ENCODE measurements around the gene HMX3. TPM values are rescaled to one million over a fixed set of nuclear protein-coding genes. Genes with fewer than 3 reads are reported as not detected.
"Not testable (repeated sequence)": the region's sequence is repeated elsewhere in the genome, so short reads cannot be mapped to it uniquely, and the experiment has no call there.

HMX3 gene
- total RNA-seq, 1 experiment from 2014 or later: 5.0 TPM

DNA sequence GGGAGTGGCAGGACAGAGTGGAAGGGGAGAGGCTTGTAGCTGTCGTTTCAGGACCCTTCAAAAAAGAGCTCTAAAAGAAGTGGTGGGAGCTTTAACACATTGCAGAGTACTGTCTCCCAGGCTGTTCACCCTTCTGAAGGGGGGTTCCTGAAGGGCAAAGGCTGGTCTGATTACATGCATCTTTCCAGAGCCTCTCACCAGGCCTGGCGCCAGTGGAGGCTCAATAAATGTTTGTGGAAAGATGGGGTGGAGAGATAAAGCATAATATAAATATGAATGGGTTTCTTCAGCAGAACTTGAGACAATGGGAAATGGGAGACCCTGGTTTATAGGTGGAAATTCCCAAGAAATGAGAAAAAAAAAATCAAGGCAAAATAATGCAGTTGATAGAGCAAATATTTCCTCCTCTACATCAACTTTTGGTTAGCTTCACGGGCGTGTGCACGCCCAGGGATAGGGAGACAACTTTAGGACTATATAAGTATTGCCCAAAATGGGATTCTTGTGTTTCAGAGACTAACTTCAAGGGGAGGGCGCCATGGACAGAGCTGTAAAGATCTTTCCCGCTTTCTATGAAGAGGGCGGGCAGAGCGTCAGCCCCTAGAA, 17.8 kb downstream of the HMX3 start:
- no peak for DNase-seq
- Histone ChIP-seq H3K27me3 (no peaks in the 10 kb centered on the region; the same call in 1 of the 2 replicates), H3K36me3 (peaks cover 40% of the 10 kb centered on the region), H3K9me3 (no peaks in the 10 kb centered on the region), H3K4me3 (no peak overlapping the region)

DNA sequence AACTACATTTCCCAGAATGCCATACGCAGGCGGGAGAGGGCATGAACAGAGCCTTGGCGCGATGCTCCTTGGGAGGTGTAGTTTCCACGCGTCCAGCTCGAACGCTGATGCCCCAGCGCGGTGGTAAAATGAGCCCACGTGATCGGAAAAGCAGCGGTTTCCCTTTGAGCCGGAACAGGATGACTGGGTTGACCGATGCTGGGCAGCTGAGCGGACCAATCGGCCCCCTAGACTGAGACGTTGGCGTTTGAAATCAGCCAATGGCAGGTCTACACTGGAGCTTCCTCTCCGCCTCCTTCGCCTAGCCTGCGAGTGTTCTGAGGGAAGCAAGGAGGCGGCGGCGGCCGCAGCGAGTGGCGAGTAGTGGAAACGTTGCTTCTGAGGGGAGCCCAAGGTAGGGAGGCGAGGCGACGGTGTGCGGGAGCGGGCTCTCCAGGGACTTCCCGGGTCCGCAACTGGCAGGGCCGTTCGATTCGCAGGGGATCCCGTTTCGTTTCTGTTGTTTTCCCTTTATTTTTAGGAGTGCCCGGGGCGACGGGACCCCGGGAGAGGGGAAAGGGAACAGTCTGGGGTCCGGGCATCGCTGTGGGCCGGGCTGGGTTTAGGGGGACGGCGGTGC, 18.4 kb downstream of the HMX3 start, which contains the start of gene BUB3:
BUB3 (plus strand) TSS at position 311 of the 619 bp plus-strand sequence. CDS start 516 bp downstream, outside the sequence.
- Histone ChIP-seq H3K27me3 (no peaks in the 10 kb centered on the region), H3K4me3 (peak within 1 kb of the TSS; percentile 95), H3K9me3 (no peaks in the 10 kb centered on the region), H3K36me3 (peaks cover 46% of the 10 kb centered on the region)
- DNase-seq: peak; percentile 99

DNA sequence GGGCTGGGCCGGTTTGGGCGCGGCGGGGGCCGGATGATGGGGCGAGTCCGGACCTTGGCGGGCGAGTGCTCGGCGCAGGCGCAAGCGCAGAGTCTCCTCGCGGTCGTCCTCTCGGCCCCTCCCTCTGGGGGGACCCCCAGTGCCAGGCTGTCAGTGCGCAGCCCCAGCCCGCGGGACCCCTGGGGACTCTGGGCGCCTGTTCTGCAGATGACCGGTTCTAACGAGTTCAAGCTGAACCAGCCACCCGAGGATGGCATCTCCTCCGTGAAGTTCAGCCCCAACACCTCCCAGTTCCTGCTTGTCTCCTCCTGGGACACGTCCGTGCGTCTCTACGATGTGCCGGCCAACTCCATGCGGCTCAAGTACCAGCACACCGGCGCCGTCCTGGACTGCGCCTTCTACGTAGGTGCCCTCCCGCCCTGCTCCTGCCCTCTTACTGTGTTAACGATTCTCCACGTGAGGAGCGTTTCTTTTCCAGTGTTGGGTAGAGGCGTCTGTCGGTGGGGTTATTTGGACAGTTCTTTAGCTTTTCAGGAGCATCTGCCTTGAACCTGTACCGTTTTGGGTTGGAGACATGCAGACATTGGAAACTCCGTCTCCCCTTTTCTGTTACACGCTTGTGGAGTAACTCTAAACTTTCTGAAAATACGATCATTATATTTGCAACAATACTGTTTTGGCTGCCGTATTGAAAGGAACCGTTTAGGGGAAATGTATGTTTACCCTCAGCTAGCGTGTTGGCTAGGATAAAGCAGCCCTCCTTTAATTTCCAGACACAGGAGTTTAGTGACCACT, 19.1 kb downstream of the HMX3 start:
- Histone ChIP-seq H3K4me3 (peak overlapping the region; percentile 95), H3K27me3 (no peaks in the 10 kb centered on the region), H3K9me3 (no peaks in the 10 kb centered on the region), H3K36me3 (peaks cover 53% of the 10 kb centered on the region)
- DNase-seq: peak; percentile 72

DNA sequence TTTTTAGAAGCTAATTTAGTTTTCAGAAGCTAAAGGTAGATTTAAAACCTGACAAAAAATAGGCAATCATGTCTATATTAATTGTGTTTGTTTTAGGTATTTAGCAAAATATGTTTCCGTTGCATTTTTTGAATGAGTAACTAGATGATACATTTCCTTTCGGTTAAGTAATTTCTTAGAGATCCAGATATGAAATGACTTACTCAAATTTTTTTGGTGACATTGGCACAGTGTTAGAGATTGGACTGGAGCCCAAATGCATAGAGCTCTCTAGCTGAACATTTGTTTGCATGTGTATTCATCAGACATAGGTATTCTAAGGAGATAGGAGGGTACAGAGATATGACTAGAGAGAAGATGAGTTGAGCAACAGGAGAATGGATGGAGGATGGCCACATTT, 20.3 kb downstream of the HMX3 start:
- H3K4me3 ChIP-seq: peak overlapping the region; percentile 95
- peaks cover 65% of the 10 kb centered on the region for H3K36me3 ChIP-seq

DNA sequence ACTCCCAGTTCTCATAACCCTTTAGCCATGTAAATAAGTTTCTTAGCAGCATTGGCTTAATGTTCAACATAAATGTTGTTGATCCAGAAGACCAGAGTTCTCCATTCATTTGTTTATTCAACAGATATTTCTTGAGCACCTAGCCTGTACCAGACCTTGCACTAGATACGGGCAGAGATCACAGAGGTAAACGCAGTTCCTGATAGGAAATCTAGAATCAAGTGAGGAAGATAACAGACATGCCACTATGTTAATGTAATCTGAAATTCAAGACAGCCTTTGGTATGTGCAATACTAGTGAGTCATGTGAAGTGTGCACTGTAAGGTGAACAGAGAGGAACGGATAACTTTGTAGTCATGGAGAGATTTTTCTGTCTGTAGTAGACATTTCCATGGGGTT, 21.4 kb downstream of the HMX3 start:
- Histone ChIP-seq H3K27me3 (no peaks in the 10 kb centered on the region), H3K36me3 (peaks cover 77% of the 10 kb centered on the region), H3K4me3 (peak overlapping the region; percentile 12), H3K9me3 (no peaks in the 10 kb centered on the region)
- DNase-seq: no peak

More for the DNA sequence above, 20.3 kb downstream of the HMX3 start:
- no peaks in the 10 kb centered on the region for H3K9me3 ChIP-seq
- H3K27me3 ChIP-seq: no peaks in the 10 kb centered on the region
- DNase-seq: no peak

DNA sequence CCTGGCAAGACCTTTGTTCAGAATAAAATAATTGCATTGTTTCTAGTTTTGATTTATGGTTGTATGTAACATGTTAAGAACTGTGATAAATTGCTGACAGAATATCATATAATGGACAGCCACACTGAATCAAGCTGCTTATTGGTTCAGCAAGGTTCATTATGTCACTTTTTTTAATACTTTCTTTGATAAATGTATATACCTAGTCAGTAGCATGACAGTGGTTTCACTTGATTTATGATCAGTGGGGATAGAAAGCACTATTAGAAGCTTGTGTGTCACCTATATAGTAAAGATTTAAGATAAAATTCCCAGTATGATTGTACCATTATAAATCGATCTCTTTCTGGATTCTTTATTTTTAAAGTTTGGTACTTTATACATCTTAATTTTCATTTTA, 22.9 kb downstream of the HMX3 start:
- no peaks in the 10 kb centered on the region for H3K9me3 ChIP-seq
- DNase-seq: no peak
- no peak overlapping the region for H3K4me3 ChIP-seq
- no peaks in the 10 kb centered on the region for H3K27me3 ChIP-seq
- peaks cover 91% of the 10 kb centered on the region for H3K36me3 ChIP-seq

DNA sequence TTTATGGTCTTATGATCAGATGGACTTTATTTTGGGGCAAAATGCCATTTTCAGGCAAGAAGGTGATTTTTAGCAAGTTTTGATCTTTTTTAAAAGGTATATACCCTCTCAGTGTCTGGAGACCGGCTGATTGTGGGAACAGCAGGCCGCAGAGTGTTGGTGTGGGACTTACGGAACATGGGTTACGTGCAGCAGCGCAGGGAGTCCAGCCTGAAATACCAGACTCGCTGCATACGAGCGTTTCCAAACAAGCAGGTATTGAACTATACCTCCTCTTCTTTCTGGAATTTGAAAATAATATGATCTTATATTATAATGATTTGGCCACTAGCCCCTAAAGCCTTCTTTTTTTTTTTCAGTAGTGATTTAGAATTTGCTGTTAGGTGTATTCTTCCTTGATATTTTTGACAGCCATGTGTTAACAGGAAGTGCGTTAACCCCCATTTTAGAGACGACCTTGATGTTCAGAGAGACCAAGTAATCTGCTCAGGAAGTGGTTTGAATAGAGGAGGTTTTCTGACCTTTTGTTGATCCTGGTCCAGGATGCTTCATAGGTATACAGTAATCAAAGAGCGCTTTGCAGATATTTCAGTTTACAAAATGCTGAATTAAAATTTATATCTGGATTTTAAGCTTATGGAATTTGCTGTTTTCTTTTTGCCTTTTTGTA, 24.7 kb downstream of the HMX3 start:
- H3K9me3 ChIP-seq: no peaks in the 10 kb centered on the region
- peaks cover 100% of the 10 kb centered on the region for H3K36me3 ChIP-seq
- no peak overlapping the region for H3K4me3 ChIP-seq
- no peaks in the 10 kb centered on the region for H3K27me3 ChIP-seq
- no peak for DNase-seq

DNA sequence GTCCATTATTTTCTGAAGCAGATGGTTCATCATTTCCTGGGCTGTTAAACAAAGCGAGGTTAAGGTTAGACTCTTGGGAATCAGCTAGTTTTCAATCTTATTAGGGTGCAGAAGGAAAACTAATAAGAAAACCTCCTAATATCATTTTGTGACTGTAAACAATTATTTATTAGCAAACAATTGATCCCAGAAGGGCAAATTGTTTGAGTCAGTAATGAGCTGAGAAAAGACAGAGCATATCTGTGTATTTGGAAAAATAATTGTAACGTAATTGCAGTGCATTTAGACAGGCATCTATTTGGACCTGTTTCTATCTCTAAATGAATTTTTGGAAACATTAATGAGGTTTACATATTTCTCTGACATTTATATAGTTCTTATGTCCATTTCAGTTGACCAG, 28.5 kb downstream of the HMX3 start:
- H3K9me3 ChIP-seq: no peaks in the 10 kb centered on the region
- no peak for DNase-seq
- H3K36me3 ChIP-seq: peaks cover 97% of the 10 kb centered on the region
- H3K27me3 ChIP-seq: no peaks in the 10 kb centered on the region
- no peak overlapping the region for H3K4me3 ChIP-seq

DNA sequence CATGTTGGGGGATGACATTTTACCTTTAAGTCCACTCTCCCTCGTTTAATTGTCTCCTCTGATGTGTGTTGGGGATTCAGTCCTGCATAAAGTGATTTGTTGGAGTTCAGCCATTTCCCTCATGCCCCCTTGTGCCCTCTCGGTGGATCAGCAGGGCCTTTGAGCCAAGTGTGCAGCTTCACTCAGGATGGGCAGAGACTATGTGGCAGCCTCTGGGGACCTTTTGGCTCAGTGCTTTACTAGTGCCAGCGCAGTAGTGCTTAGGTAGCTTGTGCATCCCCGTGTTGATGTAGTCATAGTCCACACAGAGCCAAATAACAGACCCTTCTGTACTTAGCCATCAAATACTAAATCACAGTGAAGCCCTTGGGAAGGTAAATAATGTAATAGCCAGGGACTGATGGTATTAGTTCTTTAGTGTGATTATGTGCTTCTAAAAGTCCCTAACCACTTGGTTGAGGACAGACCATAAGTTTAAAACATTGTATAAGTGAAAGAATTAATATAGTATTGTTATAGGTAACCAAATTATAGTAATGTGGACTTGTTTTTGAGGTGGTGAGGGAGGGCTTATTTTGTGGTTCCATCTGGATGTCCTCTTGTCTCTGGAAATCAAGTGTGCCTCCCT, 29.8 kb downstream of the HMX3 start:
- Histone ChIP-seq H3K36me3 (peaks cover 91% of the 10 kb centered on the region), H3K27me3 (no peaks in the 10 kb centered on the region), H3K9me3 (no peaks in the 10 kb centered on the region), H3K4me3 (no peak overlapping the region)
- no peak for DNase-seq

DNA sequence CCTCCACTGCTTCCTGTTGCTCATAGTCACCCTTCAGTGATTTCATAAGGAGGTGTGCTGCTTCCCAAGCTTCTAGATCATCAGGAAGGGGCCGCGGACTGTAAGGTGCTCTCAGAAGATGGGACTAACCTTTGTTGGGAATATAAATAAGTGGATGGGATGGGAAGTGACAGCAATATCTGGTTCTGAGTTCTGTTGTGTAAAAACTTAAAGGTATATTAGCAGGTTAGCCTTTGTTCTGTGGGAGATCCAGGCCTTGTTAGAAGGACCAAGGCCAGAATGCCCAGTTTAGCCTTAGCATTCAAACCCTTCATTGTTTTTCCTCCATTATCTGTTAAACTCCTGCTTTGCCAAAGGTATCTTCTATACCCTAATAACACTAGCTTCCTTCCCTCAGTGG, 30.8 kb downstream of the HMX3 start:
- no peak for DNase-seq
- H3K36me3 ChIP-seq: peaks cover 87% of the 10 kb centered on the region

DNA sequence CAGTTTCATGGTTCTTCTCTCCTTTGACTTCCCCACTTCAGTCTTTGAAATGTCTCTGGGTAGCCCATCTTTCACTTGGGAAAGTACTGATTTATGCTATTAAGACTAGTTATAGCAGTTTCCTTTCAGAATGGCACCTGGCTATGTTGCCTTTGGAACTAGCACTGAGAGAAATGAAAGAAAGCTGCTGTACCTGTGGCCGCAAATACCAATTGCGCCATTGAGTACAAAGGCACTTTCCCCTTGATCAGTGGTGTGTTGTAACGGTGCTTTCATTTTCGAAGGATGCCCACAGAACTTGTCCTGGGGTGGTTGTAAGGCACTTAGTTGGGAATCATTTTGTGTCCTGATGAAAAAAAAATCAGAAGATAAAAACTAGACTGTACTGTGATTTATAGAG, 35.2 kb downstream of the HMX3 start:
- Histone ChIP-seq H3K27me3 (no peaks in the 10 kb centered on the region), H3K36me3 (peaks cover 72% of the 10 kb centered on the region), H3K9me3 (no peaks in the 10 kb centered on the region), H3K4me3 (no peak overlapping the region)
- DNase-seq: no peak

More for the DNA sequence above, 30.8 kb downstream of the HMX3 start:
- H3K9me3 ChIP-seq: no peaks in the 10 kb centered on the region
- H3K27me3 ChIP-seq: no peaks in the 10 kb centered on the region
- no peak overlapping the region for H3K4me3 ChIP-seq

DNA sequence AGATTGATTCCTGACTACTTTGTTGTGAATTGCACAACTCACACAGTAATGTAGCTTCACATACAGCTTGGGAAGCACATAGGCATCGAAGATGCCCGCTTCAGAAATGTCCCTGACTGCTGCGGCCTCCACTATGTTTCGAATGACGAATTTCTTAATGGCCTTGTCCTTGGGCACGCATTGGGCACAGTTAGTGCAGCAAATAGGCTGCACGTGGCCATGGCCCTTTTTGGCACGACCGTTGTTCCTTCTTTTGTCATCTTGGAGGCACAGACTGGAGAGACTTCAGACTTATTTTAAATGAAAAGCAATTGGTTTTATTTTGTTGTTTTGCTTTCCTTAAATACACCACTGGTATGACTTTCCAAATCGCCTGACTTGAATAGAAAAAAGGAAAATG, 35.8 kb downstream of the HMX3 start:
- H3K4me3 ChIP-seq, H3K9me3 ChIP-seq, H3K27me3 ChIP-seq, DNase-seq: not testable (repeated sequence)
- H3K36me3 ChIP-seq: peaks cover 72% of the 10 kb centered on the region

DNA sequence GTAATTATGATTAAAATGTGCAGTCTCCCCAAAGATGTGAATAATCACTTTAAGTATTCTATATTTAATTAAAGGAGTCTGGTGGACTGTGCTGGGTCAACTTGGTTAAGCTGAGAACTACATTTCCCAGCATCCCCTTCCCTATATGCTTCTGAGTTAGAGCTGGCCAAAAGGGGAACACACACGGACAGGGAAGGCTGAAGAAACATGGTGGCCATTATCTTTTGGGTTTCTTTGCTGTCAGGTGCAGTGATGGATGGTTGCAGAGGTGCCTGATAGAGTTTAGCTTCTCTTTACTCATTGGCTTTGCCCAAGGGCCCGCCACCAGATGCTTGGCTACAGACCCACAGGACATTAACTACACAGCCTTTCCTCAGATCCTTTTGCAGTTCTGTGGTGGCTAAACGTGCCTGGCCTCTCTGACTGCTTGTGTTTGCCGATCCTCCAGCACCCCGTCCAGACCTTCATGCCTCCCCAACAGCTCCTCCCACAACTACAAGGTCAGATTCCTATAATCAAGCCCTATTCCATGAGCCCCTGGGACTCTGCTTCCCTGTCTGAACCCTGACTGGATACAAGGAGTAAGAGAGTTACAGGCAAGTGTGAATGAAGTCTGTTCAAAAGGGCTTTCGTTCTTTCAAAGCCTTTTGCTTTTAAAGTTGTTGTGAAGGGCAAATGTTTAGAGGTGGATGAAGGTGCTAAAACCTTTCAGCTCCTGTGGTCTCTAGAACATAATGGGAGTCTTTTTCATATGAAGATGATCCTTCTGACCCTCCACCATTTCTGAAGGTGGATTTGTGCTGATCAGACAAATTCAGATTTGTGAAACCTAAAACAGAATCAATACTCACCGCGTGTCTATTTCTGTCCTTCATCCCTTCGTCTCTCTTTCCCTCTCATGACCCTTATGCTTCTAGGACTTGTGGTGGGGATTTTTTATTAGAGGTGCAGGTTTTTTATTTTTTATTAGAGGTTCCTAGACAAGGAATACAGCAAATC, 39.9 kb downstream of the HMX3 start:
- H3K27me3 ChIP-seq: no peaks in the 10 kb centered on the region
- H3K9me3 ChIP-seq: no peaks in the 10 kb centered on the region
- peaks cover 61% of the 10 kb centered on the region for H3K36me3 ChIP-seq
- H3K4me3 ChIP-seq: no peak overlapping the region
- no peak for DNase-seq

DNA sequence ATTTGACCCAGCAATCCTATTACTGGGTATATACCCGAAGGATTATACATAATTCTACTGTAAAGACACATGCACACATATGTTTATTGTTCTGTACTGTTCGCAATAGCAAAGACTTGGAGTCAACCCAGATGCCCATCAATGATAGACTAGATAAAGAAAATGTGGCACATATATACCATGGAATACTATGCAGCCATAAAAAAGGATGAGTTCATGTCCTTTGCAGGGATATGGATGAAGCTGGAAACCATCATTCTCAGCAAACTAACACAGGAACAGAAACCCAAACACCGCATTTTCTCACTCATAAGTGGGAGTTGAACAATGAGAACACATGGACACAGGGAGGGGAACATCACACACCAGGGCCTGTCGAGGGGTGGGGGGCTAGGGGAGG, 42.6 kb downstream of the HMX3 start:
- not testable (repeated sequence) for H3K9me3 ChIP-seq, H3K27me3 ChIP-seq, H3K4me3 ChIP-seq, DNase-seq
- H3K36me3 ChIP-seq: peaks cover 52% of the 10 kb centered on the region
